Adrenal gland (tissue), 12 donors: ENCODE measurements around the gene HNF4A. TPM values are rescaled to one million over a fixed set of nuclear protein-coding genes. Genes with fewer than 3 reads are reported as not detected.
"Not testable (repeated sequence)": the region's sequence is repeated elsewhere in the genome, so short reads cannot be mapped to it uniquely, and the experiment has no call there.

Experiments used
- DNase-seq, 7 donors: peaks; one replicate each; pipeline ENCODE4 v3.0.0-alpha.2; 2019 to 2020
- H3K27ac ChIP-seq, 5 donors: fragments of 200-600 bp; sonication (generic) in 4 of 5; 1 replicate in 3 of 5; 2 replicates in 2 of 5; pipeline versions ENCODE4 v1.5.1 to v1.8.0; 2016 to 2020; ENCODE audit warnings: mild to moderate bottlenecking in 1 of 5
- H3K27me3 ChIP-seq: fragments of 200-600 bp; 2 replicates; pipeline ENCODE4 v1.8.0; 2021
- H3K36me3 ChIP-seq, 2 donors: fragments of 200-600 bp; replicated peaks in 1 of 2; 1 replicate in 1 of 2; 2 replicates in 1 of 2; pipeline versions ENCODE4 v1.5.1 to v1.8.0; 2018 to 2022
- H3K4me1 ChIP-seq, 2 donors: fragments of 200-600 bp; replicated peaks in 1 of 2; 1 replicate in 1 of 2; 2 replicates in 1 of 2; pipeline versions ENCODE4 v1.5.1 to v1.8.0; 2018 to 2021
- H3K4me3 ChIP-seq, 4 donors: fragments of 200-600 bp; sonication (generic) in 3 of 4; one replicate each; pipeline ENCODE4 v1.5.1; 2016 to 2018
- H3K9me3 ChIP-seq, 3 donors: fragments of 200-600 bp; sonication (generic) in 1 of 3; replicated peaks in 1 of 3; 1 replicate in 2 of 3; 2 replicates in 1 of 3; pipeline versions ENCODE4 v1.5.1 to v1.8.0; 2016 to 2021
- POLR2A ChIP-seq, 2 donors: fragments of 450-650 bp; IDR thresholded peaks; one replicate each; pipeline ENCODE4 v1.6.1; 2017; ENCODE audit warnings: antibody characterized with exemption in 2 of 2, mild to moderate bottlenecking in 2 of 2, moderate library complexity in 1 of 2
- WGBS, 4 donors: extraction: QIAGEN DNeasy Blood & Tissue Kit in 2 of 4; methylation state at CpG; one replicate each; pipeline versions ENCODE4 v1.1.5 to v1.1.7; 2013 to 2017; 5-methylcytosine and 5-hydroxymethylcytosine counted together
- intact Hi-C, 2 donors: fragments of 100-400 bp; cut with DNase I; formaldehyde crosslinking; loops; one replicate each; pipeline versions ENCODE4 v1.14.1 to v1.15.0; 2022 to 2023
- polyA plus RNA-seq, 3 donors: library from polyadenylated mRNA; stranded (reverse); fragments of 200-250 nt in 2 of 3; fragments of 350-450 nt in 1 of 3; fragmentation: Illumina TruSeq in 1 of 3; extraction: RNeasy Lipid Tissue Mini Kit (QIAGEN cat#74804) in 1 of 3; gene quantifications; one replicate each; pipeline ENCODE4 v1.2.3, GENCODE V29; 2013 to 2014
- total RNA-seq, 9 donors: library from RNA; depleted of rRNA in 4 of 9; stranded (reverse); fragments of >200 nt in 4 of 9; fragments of 120-200 nt in 1 of 9; fragmentation: NEBNext Ultra II Directional in 1 of 9; extraction: Animal tissue kit (Norgen Biotek cat#: 25700) in 1 of 9; gene quantifications; one replicate each; pipeline versions ENCODE4 v1.1.0 to v1.2.4, GENCODE V29; 2013 to 2023
- TF ChIP-seq, protein P1 (sequence below), 6 experiments: fragments of 450-650 bp in 4 of 6; fragments of 200-600 bp in 2 of 6; sonication (generic) in 1 of 6; IDR thresholded peaks; 1 replicate in 5 of 6; 2 replicates in 1 of 6; pipeline versions ENCODE4 v1.5.1 to v1.8.0; 2016 to 2021; ENCODE audit warnings: antibody characterized with exemption in 6 of 6, mild to moderate bottlenecking in 2 of 6, moderate library complexity in 1 of 6
- donor health status: healthy with polysubstance abuse.
- donor health status: Bipolar disorder and iron deficiency.
- donor health status: DM: yes; HTN: yes; CAD: no.
- donor health status: DM: no; HTN: no; CAD: no.
- donor health status: DM: no; HTN: no; CAD: no.
- donor health status: DM: yes; HTN: yes; CAD: no.

Gene HNF4A
- total and polyA plus RNA-seq, 12 donors, result 0.06 to 0.78 (median 0.13) TPM; not detected in 2

DNA sequence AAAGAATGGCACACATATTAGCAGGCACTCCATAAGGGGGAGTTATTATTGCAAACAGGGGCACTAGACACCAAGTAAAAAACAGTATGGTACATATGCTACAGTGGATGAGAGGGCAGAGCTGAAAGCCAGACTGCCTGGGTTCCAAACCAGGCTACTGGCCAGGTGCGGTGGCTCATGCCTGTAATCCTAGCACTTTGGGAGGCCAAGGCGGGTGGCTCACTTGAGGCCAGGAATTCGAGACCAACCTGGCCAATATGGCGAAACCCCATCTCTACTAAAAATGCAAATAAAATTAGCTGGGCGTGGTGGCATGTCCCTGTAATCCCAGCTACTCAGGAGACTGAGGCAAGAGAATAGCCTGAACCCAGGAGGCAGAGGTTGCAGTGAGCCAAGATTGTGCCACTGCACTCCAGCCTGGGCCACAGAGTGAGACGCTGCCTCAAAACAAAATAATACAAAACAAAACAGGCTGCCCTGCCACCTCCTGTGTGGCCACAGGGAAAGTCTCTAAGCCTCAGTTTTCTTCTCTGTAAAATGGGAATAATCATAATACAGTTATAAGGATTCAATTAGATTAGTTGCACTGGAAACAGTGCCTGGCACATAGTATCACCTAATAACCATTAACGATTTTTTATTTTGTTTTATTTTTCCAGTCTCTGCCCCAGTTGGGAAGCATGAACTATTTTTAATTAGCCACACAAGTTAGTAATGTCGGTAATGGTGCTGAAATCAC, 112.7 kb downstream of the HNF4A start:
- WGBS, 4 donors, result 74 to 84% (median 81%) methylated on average over 6 to 8 of the region's 8 CpGs
- Histone ChIP-seq H3K4me1 (no peaks in the 10 kb centered on the region), H3K27ac (peak overlapping the region in 1 of 5 donors; percentile 54), H3K4me3 (no peak overlapping the region), H3K36me3 (no peaks in the 10 kb centered on the region), H3K9me3 (no peaks in the 10 kb centered on the region), H3K27me3 (no peaks in the 10 kb centered on the region)
- DNase-seq, result no peak
- TF ChIP-seq POLR2A (IDR thresholded peaks at IDR 0.05), result no peak
- TF ChIP-seq, protein P1, sequence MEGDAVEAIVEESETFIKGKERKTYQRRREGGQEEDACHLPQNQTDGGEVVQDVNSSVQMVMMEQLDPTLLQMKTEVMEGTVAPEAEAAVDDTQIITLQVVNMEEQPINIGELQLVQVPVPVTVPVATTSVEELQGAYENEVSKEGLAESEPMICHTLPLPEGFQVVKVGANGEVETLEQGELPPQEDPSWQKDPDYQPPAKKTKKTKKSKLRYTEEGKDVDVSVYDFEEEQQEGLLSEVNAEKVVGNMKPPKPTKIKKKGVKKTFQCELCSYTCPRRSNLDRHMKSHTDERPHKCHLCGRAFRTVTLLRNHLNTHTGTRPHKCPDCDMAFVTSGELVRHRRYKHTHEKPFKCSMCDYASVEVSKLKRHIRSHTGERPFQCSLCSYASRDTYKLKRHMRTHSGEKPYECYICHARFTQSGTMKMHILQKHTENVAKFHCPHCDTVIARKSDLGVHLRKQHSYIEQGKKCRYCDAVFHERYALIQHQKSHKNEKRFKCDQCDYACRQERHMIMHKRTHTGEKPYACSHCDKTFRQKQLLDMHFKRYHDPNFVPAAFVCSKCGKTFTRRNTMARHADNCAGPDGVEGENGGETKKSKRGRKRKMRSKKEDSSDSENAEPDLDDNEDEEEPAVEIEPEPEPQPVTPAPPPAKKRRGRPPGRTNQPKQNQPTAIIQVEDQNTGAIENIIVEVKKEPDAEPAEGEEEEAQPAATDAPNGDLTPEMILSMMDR (IDR thresholded peaks at IDR 0.05), result no peak
- intact Hi-C loops, result loop anchor here (5.0 kb wide), 2 partner anchors 149 to 251 kb away; no protein-coding TSS in a partner anchor

DNA sequence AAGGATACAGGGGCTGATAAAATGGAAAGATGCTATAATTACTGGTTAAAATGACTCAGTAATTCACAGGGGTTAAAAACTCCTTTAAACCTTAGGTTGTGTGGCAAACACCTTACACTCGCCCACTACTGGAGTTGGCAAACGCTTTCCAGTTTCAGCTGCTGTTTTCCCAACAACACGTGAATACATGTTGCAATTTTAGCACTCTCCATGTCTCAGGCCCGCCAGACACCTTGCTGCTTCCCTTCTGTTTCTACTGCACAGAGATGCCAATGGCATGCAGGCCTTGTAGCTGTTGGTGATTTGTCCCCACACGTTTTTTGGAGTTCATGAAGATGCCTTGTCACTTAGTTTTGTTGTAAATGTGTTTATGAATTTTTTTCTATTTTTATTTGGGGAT, 114.8 kb downstream of the HNF4A start:
- whole genome bisulfite sequencing, 4 donors, result 58 to 67% (median 65%) methylated on average over 5 of the region's 5 CpGs
- DNase-seq, result no peak

DNA sequence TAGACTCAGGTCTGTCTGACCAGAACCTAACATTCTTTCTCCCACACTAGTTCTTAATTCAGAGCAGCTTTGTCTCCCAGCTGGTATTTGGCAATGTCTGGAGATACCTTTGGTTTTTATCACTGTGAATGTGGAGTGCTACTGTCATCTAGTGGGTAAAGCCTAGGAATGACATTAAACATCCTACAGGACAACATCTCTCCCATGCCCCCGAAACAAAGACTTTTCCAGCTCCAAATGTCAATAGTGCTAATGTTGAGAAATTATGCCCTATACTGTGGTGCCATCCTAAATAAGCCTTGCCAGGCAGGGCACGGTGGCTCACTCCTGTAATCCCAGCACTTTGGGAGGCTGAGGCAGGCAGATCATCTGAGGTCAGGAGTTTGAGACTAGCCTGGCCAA, 116.0 kb downstream of the HNF4A start:
- TF ChIP-seq, protein P1 (IDR thresholded peaks at IDR 0.05), result peak in 5 of 6 experiments; percentile 28 to 50 (median 42)
- TF ChIP-seq POLR2A (IDR thresholded peaks at IDR 0.05), result no peak
- WGBS, 4 donors, result 50 to 71% (median 59%) methylated on average over 2 of the region's 2 CpGs
- no peak for DNase-seq
- Histone ChIP-seq H3K27ac (no peak overlapping the region), H3K4me3 (no peak overlapping the region), H3K36me3 (no peaks in the 10 kb centered on the region), H3K9me3 (no peaks in the 10 kb centered on the region), H3K4me1 (peaks cover 3 to 8% of the 10 kb centered on the region in 2 donors), H3K27me3 (no peaks in the 10 kb centered on the region)
- intact Hi-C loops, result no loop called here

More for the DNA sequence above, 114.8 kb downstream of the HNF4A start:
- Histone ChIP-seq H3K4me3 (no peak overlapping the region), H3K36me3 (no peaks in the 10 kb centered on the region), H3K4me1 (peaks cover 0 to 3% of the 10 kb centered on the region in 2 donors), H3K27me3 (no peaks in the 10 kb centered on the region), H3K9me3 (no peaks in the 10 kb centered on the region), H3K27ac (no peak overlapping the region)
- no peak for TF ChIP-seq POLR2A (IDR thresholded peaks at IDR 0.05)
- TF ChIP-seq, protein P1 (IDR thresholded peaks at IDR 0.05), result no peak
- intact Hi-C loops, result no loop called here

DNA sequence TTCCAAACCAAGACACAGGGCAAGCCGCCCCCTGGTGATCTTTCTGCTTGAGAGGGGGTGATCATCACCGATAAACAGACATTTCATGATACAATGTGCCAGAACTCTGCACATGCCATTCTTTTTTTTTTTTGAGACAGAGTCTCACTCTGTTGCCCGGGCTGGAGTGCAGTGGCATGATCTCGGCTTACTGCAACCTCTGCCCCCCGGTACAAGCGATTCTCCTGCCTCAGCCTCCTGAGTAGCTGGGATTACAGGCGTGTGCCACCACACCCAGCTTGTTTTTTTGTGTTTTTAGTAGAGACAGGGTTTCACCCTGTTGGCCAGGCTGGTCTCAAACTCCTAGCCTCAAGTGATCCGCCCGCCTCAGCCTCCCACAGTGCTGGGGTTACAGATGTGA, 116.8 kb downstream of the HNF4A start:
- H3K36me3 ChIP-seq, H3K4me3 ChIP-seq, H3K9me3 ChIP-seq, H3K27ac ChIP-seq, DNase-seq, intact Hi-C loops, H3K27me3 ChIP-seq: not testable (repeated sequence)
- WGBS, 4 donors, result 79 to 94% (median 85%) methylated on average over 8 to 9 of the region's 9 CpGs
- H3K4me1 ChIP-seq, result peaks cover 6 to 14% of the 10 kb centered on the region in 2 donors

DNA sequence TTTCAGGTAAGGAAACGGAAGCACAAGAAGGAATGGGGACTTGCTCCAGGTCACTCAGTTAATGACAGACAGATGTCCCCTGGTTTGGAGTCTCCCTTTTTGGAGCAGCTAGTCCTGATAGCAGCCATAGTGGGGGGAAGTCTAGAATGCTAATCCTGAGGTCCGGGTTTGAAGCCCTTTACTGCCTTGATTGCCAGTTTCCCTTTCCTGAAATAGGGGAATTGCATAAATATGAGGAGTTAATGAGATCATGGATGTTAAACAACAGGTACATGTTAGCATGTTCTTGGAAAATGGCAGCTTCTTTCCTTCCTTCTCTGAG, 119.8 kb downstream of the HNF4A start:
- WGBS, 4 donors, result 12 to 23% (median 17%) methylated on average over 2 of the region's 2 CpGs
- intact Hi-C loops, result no loop called here
- Histone ChIP-seq H3K4me1 (peaks cover 6 to 14% of the 10 kb centered on the region in 2 donors), H3K27me3 (no peaks in the 10 kb centered on the region), H3K36me3 (peaks cover 0 to 3% of the 10 kb centered on the region in 2 donors), H3K9me3 (no peaks in the 10 kb centered on the region), H3K27ac (peak overlapping the region in 4 of 5 donors; percentile 63 to 96 (median 82)), H3K4me3 (peak overlapping the region in 2 of 4 donors; percentile 74 to 89)
- TF ChIP-seq, protein P1 (IDR thresholded peaks at IDR 0.05), result no peak
- TF ChIP-seq POLR2A (IDR thresholded peaks at IDR 0.05), result no peak
- DNase-seq, result peak in 1 of 7 donors; percentile 14
